NT2/D1 (cell line): Measurements from ENCODE around the gene C10orf67.

Experiments used
- YY1 ChIP-seq: IDR thresholded peaks from 2 replicates; pipeline ENCODE4 v1.6.1; 2011; ENCODE audit not compliant: insufficient read length, insufficient read depth
- ZNF274 ChIP-seq: IDR thresholded peaks from 2 replicates; pipeline ENCODE4 v1.6.1; 2011; ENCODE audit warnings: mild to moderate bottlenecking, low read depth, low read length

DNA sequence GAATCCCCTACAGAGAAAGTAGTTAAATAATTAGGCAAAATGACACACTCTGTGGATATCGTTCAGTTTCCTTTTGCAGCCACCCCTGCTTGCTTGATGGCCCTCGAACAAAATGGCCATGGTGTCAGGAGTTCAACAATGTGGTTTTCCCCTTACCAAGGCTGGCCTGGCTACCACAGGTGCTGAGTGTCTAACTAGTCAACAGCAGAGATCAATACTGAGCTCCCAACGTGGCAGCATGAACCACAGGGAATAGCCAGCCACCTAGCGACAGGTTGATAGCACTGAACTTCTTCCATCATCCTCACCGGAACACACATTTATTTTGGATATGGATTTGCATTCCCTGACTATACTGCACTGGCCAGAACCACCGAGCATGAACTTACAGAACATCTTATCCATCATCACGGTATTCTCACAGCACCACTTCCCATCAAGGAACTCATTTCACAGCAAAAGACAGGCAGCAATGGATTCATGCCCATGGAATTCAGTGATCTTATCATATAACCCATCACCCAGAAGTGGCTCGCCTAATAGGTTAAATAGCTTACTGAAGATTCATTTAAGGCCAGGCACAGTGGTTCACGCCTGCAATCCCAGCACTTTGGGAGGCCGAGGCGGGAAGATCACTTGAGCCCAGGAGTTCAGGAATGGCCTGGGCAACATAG lies 6.3 kb downstream of the C10orf67 start:
- TF ChIP-seq ZNF274 = no peak
- no peak for TF ChIP-seq YY1
